Measurements from ENCODE around the gene SAMD11. TPM values are rescaled to one million over a fixed set of nuclear protein-coding genes. Genes with fewer than 3 reads are reported as not detected.
"Not testable (repeated sequence)": the region's sequence is repeated elsewhere in the genome, so short reads cannot be mapped to it uniquely, and the experiment has no call there.

Gene SAMD11, protein sequence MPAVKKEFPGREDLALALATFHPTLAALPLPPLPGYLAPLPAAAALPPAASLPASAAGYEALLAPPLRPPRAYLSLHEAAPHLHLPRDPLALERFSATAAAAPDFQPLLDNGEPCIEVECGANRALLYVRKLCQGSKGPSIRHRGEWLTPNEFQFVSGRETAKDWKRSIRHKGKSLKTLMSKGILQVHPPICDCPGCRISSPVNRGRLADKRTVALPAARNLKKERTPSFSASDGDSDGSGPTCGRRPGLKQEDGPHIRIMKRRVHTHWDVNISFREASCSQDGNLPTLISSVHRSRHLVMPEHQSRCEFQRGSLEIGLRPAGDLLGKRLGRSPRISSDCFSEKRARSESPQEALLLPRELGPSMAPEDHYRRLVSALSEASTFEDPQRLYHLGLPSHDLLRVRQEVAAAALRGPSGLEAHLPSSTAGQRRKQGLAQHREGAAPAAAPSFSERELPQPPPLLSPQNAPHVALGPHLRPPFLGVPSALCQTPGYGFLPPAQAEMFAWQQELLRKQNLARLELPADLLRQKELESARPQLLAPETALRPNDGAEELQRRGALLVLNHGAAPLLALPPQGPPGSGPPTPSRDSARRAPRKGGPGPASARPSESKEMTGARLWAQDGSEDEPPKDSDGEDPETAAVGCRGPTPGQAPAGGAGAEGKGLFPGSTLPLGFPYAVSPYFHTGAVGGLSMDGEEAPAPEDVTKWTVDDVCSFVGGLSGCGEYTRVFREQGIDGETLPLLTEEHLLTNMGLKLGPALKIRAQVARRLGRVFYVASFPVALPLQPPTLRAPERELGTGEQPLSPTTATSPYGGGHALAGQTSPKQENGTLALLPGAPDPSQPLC
- total RNA-seq: not detected

- Mint-ChIP-seq H3K4me1 (peaks cover 12% of the 10 kb centered on the region), H3K4me3 (peak within 1 kb of the TSS; percentile 60), H3K27ac (no peak within 1 kb of the TSS), H3K27me3 (peaks cover 48% of the 10 kb centered on the region), H3K36me3 (ENCODE audit: low read depth) (peaks cover 2% of the 10 kb centered on the region), H3K9me3 (ENCODE audit: low read depth) (no peaks in the 10 kb centered on the region)
- POLR2A ChIA-PET: no interaction called here
- ATAC-seq: no peak
- CTCF ChIA-PET: no interaction called here
- DNase-seq: peak; percentile 65
- intact Hi-C loops (cut with DNase I, micrococcal nuclease): loop anchor here in 1 of 2 experiments (5.0 kb wide), 1 partner anchor 51 kb away; no protein-coding TSS in a partner anchor
These were observed at the start of gene SAMD11 for GRCh38 chr1:923131-923990. TSS of gene SAMD11 (plus strand) at chr1:923923. CDS start at chr1:924432, 509 bp downstream.

- H3K9me3 Mint-ChIP-seq (ENCODE audit: low read depth); H3K27ac Mint-ChIP-seq; H3K4me3 Mint-ChIP-seq; H3K4me1 Mint-ChIP-seq; intact Hi-C loops (cut with DNase I, micrococcal nuclease); H3K36me3 Mint-ChIP-seq (ENCODE audit: low read depth); POLR2A ChIA-PET; CTCF ChIA-PET; H3K27me3 Mint-ChIP-seq: not testable (repeated sequence)
- peak; percentile 36 for ATAC-seq
- peak; percentile 35 for DNase-seq
These were observed 47.1 kb upstream of the SAMD11 start for GRCh38 chr1:876428-877208.

- H3K4me3 Mint-ChIP-seq; H3K9me3 Mint-ChIP-seq (ENCODE audit: low read depth); H3K27ac Mint-ChIP-seq; DNase-seq; H3K36me3 Mint-ChIP-seq (ENCODE audit: low read depth); CTCF ChIA-PET; H3K4me1 Mint-ChIP-seq; H3K27me3 Mint-ChIP-seq; POLR2A ChIA-PET; intact Hi-C loops (cut with DNase I, micrococcal nuclease); ATAC-seq: not testable (repeated sequence)
These were observed 46.3 kb upstream of the SAMD11 start for GRCh38 chr1:877209-877986.

- peaks cover 20% of the 10 kb centered on the region for H3K27me3 Mint-ChIP-seq
- DNase-seq; H3K4me3 Mint-ChIP-seq; intact Hi-C loops (cut with DNase I, micrococcal nuclease); CTCF ChIA-PET; ATAC-seq; POLR2A ChIA-PET; H3K36me3 Mint-ChIP-seq (ENCODE audit: low read depth); H3K27ac Mint-ChIP-seq; H3K4me1 Mint-ChIP-seq; H3K9me3 Mint-ChIP-seq (ENCODE audit: low read depth): not testable (repeated sequence)
These were observed 43.2 kb upstream of the SAMD11 start for GRCh38 chr1:880511-880910.

- H3K9me3 Mint-ChIP-seq (ENCODE audit: low read depth); H3K4me1 Mint-ChIP-seq; H3K36me3 Mint-ChIP-seq (ENCODE audit: low read depth); H3K27ac Mint-ChIP-seq; H3K4me3 Mint-ChIP-seq; CTCF ChIA-PET; POLR2A ChIA-PET; ATAC-seq; intact Hi-C loops (cut with DNase I, micrococcal nuclease); DNase-seq: not testable (repeated sequence)
- H3K27me3 Mint-ChIP-seq: peaks cover 22% of the 10 kb centered on the region
These were observed 42.8 kb upstream of the SAMD11 start for GRCh38 chr1:880915-881314.

- Mint-ChIP-seq H3K4me1 (peaks cover 12% of the 10 kb centered on the region), H3K27me3 (peaks cover 41% of the 10 kb centered on the region), H3K27ac (no peak overlapping the region), H3K4me3 (no peak overlapping the region), H3K9me3 (ENCODE audit: low read depth) (no peaks in the 10 kb centered on the region), H3K36me3 (ENCODE audit: low read depth) (no peaks in the 10 kb centered on the region)
- CTCF ChIA-PET: no interaction called here
- DNase-seq (no peak), ATAC-seq (no peak)
- POLR2A ChIA-PET: no interaction called here
- intact Hi-C loops (cut with DNase I, micrococcal nuclease): no loop called here
These were observed 37.4 kb upstream of the SAMD11 start for GRCh38 chr1:886311-886710.

DNA sequence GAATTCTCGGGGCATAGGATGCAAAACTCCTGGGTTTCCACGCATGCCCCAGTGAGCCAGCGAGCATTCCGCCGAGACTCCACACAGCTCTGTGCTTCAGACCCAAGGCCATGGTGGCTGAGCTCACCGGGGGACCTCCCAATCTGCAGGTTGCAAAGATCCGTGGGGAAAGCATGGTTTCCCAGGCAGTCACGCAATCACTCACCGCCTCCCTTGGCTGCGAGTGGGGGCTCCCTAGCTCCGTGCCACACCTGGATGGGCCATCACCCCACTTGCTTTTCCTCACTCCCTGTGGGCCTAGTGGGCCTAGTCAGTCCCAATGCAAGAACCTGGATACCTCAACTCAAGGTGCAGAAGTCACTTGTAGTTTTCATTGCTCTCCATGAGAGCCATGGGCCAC lies 37.0 kb upstream of the SAMD11 start:
- H3K4me3 Mint-ChIP-seq: no peak overlapping the region
- H3K27ac Mint-ChIP-seq: no peak overlapping the region
- intact Hi-C loops (cut with DNase I, micrococcal nuclease): no loop called here
- no peaks in the 10 kb centered on the region for H3K36me3 Mint-ChIP-seq (ENCODE audit: low read depth)
- no peaks in the 10 kb centered on the region for H3K9me3 Mint-ChIP-seq (ENCODE audit: low read depth)
- no peak for ATAC-seq
- peaks cover 12% of the 10 kb centered on the region for H3K4me1 Mint-ChIP-seq
- POLR2A ChIA-PET: no interaction called here
- H3K27me3 Mint-ChIP-seq: peaks cover 41% of the 10 kb centered on the region
- CTCF ChIA-PET: no interaction called here
- no peak for DNase-seq

DNA sequence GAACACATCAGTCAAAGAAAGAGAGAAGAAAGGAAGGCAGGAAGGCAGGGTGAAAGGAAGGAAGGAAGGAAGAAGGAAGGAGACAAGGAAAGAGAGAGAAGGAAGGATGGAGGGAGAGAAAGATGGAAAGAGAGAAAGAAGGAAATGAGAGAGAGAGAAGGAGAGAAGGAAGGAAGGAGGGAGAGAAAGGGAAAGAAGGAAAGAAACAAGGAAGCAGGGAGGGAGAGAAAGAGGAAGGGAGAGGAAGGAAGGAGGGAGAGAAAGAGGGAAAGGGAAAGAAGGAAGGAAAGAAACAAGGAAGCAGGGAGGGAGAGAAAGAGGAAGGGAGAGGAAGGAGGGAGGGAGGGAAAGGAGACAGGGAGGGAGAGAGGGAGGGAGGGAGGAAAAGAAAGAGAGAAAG lies 35.4 kb upstream of the SAMD11 start:
- CTCF ChIA-PET: no interaction called here
- Mint-ChIP-seq H3K9me3 (ENCODE audit: low read depth) (no peaks in the 10 kb centered on the region), H3K4me3 (no peak overlapping the region), H3K4me1 (peaks cover 12% of the 10 kb centered on the region), H3K36me3 (ENCODE audit: low read depth) (no peaks in the 10 kb centered on the region), H3K27ac (no peak overlapping the region), H3K27me3 (peaks cover 38% of the 10 kb centered on the region)
- no peak for ATAC-seq
- intact Hi-C loops (cut with DNase I, micrococcal nuclease): no loop called here
- no peak for DNase-seq
- POLR2A ChIA-PET: no interaction called here

- H3K36me3 Mint-ChIP-seq (ENCODE audit: low read depth); DNase-seq; H3K4me3 Mint-ChIP-seq; H3K27ac Mint-ChIP-seq; H3K9me3 Mint-ChIP-seq (ENCODE audit: low read depth); intact Hi-C loops (cut with DNase I, micrococcal nuclease); POLR2A ChIA-PET: not testable (repeated sequence)
- H3K27me3 Mint-ChIP-seq: peaks cover 31% of the 10 kb centered on the region
- CTCF ChIA-PET: interaction anchor here (1.2 kb wide), 1 partner anchor 16 kb away, joined by 3 read pairs; no protein-coding TSS in a partner anchor
- H3K4me1 Mint-ChIP-seq: peaks cover 12% of the 10 kb centered on the region
- ATAC-seq: peak; percentile 12
These were observed 33.9 kb upstream of the SAMD11 start for GRCh38 chr1:889774-890173.

DNA sequence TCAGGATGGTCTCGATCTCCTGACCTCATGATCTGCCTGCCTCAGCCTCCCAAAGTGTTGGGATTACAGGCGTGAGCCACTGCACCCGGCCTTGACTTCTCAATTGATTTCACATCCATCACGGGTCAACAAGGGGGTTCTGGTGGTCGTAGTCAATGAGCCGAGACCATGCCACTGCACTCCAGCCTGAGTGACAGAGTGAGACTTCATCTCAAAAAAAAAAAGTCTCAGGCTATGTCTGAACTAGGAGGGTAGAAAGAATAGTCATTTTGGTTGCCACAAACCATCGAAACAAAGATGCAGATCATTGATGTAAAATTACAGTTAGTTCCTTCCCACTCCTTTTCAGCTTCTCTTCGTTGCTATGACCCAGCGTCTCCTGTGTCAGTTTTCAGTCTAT lies 33.5 kb upstream of the SAMD11 start:
- H3K36me3 Mint-ChIP-seq (ENCODE audit: low read depth); H3K4me3 Mint-ChIP-seq; DNase-seq; H3K27ac Mint-ChIP-seq; POLR2A ChIA-PET; H3K9me3 Mint-ChIP-seq (ENCODE audit: low read depth); intact Hi-C loops (cut with DNase I, micrococcal nuclease): not testable (repeated sequence)
- peak; percentile 69 for ATAC-seq
- CTCF ChIA-PET: interaction anchor here (0.7 to 1.2 kb wide), 2 partner anchors 15 to 955 kb away, joined by 3 read pairs; no protein-coding TSS in a partner anchor
- peaks cover 12% of the 10 kb centered on the region for H3K4me1 Mint-ChIP-seq
- peaks cover 26% of the 10 kb centered on the region for H3K27me3 Mint-ChIP-seq

All from activated CD4-positive, alpha-beta T cell treated with anti-CD3 and anti-CD28 coated beads for 36 hours (primary cell).